Measurements from ENCODE around the gene ELP6. TPM values are rescaled to one million over a fixed set of nuclear protein-coding genes. Genes with fewer than 3 reads are reported as not detected.

Gene ELP6
- total and polyA plus RNA-seq, 5 donors from 2014 or later: 18.4 to 54.1 (median 43.5) TPM

- Mint-ChIP-seq H3K36me3 (peaks cover 12% of the 10 kb centered on the region), H3K4me3 (no peak overlapping the region), H3K9me3 (peaks cover 0 to 6% (median 3%) of the 10 kb centered on the region in 7 donors), H3K27ac (peak overlapping the region in 1 of 3 donors; percentile 62), H3K4me1 (peaks cover 20 to 53% (median 29%) of the 10 kb centered on the region in 4 donors), H3K27me3 (no peaks in the 10 kb centered on the region)
- Histone ChIP-seq H3K27me3 (ENCODE audit: control insufficient read depth, insufficient read depth, low read length) (no peaks in the 10 kb centered on the region), H3K27ac (ENCODE audit: insufficient read depth, low read length, poor library complexity, severe bottlenecking) (no peak overlapping the region), H3K9me3 (ENCODE audit: control insufficient read depth in 2 of 2, low read length in 2 of 2) (no peaks in the 10 kb centered on the region), H3K36me3 (ENCODE audit: control insufficient read depth, insufficient read depth, low read length) (peaks cover 2% of the 10 kb centered on the region), H3K4me1 (ENCODE audit: control insufficient read depth, insufficient read depth, low read length, poor library complexity, severe bottlenecking) (no peaks in the 10 kb centered on the region), H3K4me3 (ENCODE audit: low read depth, low read length) (no peak overlapping the region)
- no peak for DNase-seq
- no peak for ATAC-seq (ENCODE audit: low read depth in 2 of 2)
These were observed 56.5 kb downstream of the ELP6 start for GRCh38 chr3:47456984-47457383.

GRCh38 chr3:47455806-47456452, 57.6 kb downstream of the ELP6 start:
- ATAC-seq (ENCODE audit: low read depth in 2 of 2) (no peak), DNase-seq (no peak)
- Histone ChIP-seq H3K27ac (ENCODE audit: insufficient read depth, low read length, poor library complexity, severe bottlenecking) (no peak overlapping the region), H3K27me3 (ENCODE audit: control insufficient read depth, insufficient read depth, low read length) (no peaks in the 10 kb centered on the region), H3K36me3 (ENCODE audit: control insufficient read depth, insufficient read depth, low read length) (no peaks in the 10 kb centered on the region), H3K9me3 (ENCODE audit: control insufficient read depth in 2 of 2, low read length in 2 of 2) (no peaks in the 10 kb centered on the region), H3K4me3 (ENCODE audit: low read depth, low read length) (no peak overlapping the region), H3K4me1 (ENCODE audit: control insufficient read depth, insufficient read depth, low read length, poor library complexity, severe bottlenecking) (no peaks in the 10 kb centered on the region)
- Mint-ChIP-seq H3K4me3 (no peak overlapping the region), H3K27me3 (no peaks in the 10 kb centered on the region), H3K9me3 (peaks cover 0 to 6% (median 3%) of the 10 kb centered on the region in 7 donors), H3K4me1 (peaks cover 23 to 52% (median 31%) of the 10 kb centered on the region in 4 donors), H3K27ac (no peak overlapping the region), H3K36me3 (peaks cover 8% of the 10 kb centered on the region)

- peaks cover 0 to 11% (median 0%) of the 10 kb centered on the region in 7 donors for H3K9me3 Mint-ChIP-seq
- H3K27ac Mint-ChIP-seq: peak overlapping the region in 2 of 3 donors; percentile 57 to 75
- DNase-seq (no peak), ATAC-seq (ENCODE audit: low read depth in 2 of 2) (no peak)
- Histone ChIP-seq H3K4me3 (ENCODE audit: low read depth, low read length) (no peak overlapping the region), H3K27me3 (ENCODE audit: control insufficient read depth, insufficient read depth, low read length) (no peaks in the 10 kb centered on the region), H3K27ac (ENCODE audit: insufficient read depth, low read length, poor library complexity, severe bottlenecking) (no peak overlapping the region), H3K9me3 (ENCODE audit: control insufficient read depth in 2 of 2, low read length in 2 of 2) (no peaks in the 10 kb centered on the region), H3K36me3 (ENCODE audit: control insufficient read depth, insufficient read depth, low read length) (no peaks in the 10 kb centered on the region), H3K4me1 (ENCODE audit: control insufficient read depth, insufficient read depth, low read length, poor library complexity, severe bottlenecking) (no peaks in the 10 kb centered on the region)
- H3K4me1 Mint-ChIP-seq: peaks cover 33 to 51% (median 41%) of the 10 kb centered on the region in 4 donors
- H3K36me3 Mint-ChIP-seq: no peaks in the 10 kb centered on the region
- no peaks in the 10 kb centered on the region for H3K27me3 Mint-ChIP-seq
- no peak overlapping the region for H3K4me3 Mint-ChIP-seq
These were observed 60.9 kb downstream of the ELP6 start for GRCh38 chr3:47452453-47453215.

Other genes starting within 250 kb of the ELP6 start
- 5.4 TPM for gene KIF9, start 230.9 kb downstream of the ELP6 start, total RNA-seq
- gene KIF9, start 230.9 kb downstream of the ELP6 start, polyA plus RNA-seq: 1 to 10 TPM; 3.7 to 4.6 (median 4.0) TPM
- 48.9 TPM for gene KLHL18, start 230.8 kb downstream of the ELP6 start, total RNA-seq
- gene KLHL18, start 230.8 kb downstream of the ELP6 start, polyA plus RNA-seq: 10 to 100 TPM; 11.0 to 16.0 (median 14.7) TPM
- gene PTPN23, start 132.7 kb downstream of the ELP6 start, total RNA-seq: 54.2 TPM
- 1 to 10 TPM; 1.0 to 4.3 (median 2.2) TPM for gene PTPN23, start 132.7 kb downstream of the ELP6 start, polyA plus RNA-seq
- gene SCAP, start 37.8 kb downstream of the ELP6 start, total RNA-seq: 92.4 TPM
- gene SCAP, start 37.8 kb downstream of the ELP6 start, polyA plus RNA-seq: 10 to 100 TPM; 43.2 to 47.9 (median 45.8) TPM
- gene CSPG5, start 65.2 kb upstream of the ELP6 start, total RNA-seq: not detected
- under 1 TPM in 1 of 4 donors, not detected in 3; 0.25 TPM for gene CSPG5, start 65.2 kb upstream of the ELP6 start, polyA plus RNA-seq

All from CD4-positive, CD25-positive, alpha-beta regulatory T cell (primary cell).